GM12874 (cell line): Measurements from ENCODE around the gene SLC37A1.

Experiments
- CTCF ChIP-seq: IDR thresholded peaks from 2 replicates; pipeline ENCODE4 v1.5.1; 2011; ENCODE audit warnings: low read depth, mild to moderate bottlenecking, control low read depth, low read length, moderate library complexity; ENCODE audit not compliant: insufficient read depth

Gene SLC37A1

GRCh38 chr21:42547001-42547905 is 33.6 kb downstream of the SLC37A1 start:
- TF ChIP-seq CTCF, result no peak

DNA sequence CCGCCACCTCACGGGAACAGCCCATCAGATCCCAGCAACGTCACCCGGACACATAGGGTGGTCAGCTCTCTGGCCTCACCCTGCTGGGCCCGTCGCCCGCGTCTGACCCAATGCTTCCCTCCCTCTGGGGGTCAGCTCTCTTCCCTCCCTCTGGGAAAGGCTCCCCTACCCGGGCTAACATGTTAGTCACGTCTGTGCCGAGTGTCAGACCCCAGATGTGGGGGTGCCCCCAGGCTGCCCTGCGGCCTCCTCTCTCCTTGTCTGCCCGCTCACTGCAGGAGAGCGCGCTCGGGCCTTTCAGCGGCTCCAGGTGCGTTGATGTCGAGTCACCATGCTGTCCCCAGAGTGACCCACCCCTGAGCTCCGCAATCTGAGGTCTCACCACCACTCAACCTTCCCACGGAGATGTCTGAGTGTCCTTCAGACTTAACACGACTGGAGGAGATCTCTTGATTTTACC is 34.3 kb downstream of the SLC37A1 start:
- no peak for TF ChIP-seq CTCF

DNA sequence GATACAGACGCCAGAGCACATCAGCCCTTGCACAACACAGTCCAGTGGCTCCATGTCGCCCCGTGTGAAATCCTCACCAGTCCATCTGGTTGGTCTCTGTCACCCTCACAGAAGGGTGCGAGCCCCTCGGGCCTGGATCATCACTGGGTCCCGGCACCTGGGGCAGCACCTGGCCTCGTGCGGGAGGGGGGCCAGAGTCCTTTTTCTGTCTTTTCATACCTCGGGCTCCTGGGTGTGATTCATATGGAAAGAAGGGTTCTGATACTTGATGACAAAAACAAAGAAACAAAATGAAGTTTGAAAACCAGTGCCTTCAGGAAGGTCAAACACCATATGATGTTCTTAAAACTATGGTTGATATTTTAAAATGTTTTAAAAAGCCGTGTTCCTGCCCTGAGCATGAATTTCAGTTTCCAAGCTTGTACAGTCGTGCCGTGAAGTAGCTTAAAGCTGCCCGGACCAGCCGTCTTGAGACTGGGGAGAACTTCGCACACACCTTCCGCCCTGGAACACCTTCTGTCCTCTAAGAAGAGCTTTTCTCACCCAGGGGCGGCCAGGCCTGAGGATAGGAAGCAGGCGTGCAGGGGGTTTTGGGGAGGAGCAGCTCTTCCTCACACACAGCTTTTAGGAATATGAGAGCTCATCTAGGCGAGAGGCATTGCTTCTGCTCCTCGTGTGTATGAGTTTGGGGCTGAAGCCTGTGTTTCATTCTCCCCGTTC is 35.2 kb downstream of the SLC37A1 start:
- TF ChIP-seq CTCF, result no peak

DNA sequence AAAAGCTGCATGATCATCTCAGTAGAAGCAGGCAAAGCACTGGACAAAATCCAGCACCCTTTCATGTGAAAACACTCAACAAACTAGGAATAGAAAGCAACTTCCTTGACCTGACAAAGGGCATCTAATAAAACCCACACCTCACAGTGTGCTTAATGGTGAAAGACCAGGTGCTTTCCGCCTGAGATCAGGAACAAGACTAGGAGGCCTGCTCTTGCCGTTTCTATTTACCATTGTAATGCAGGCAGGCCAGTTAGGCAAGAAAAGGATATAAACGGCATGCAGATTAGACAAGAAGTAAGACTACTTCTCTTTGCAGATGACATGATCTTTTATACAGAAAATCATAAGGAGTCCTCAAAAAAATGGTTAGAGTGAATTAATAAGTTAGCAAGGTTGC is 37.2 kb downstream of the SLC37A1 start:
- TF ChIP-seq CTCF, result no peak

- TF ChIP-seq CTCF, result no peak
Observed at GRCh38 chr21:42552407-42553336, 39.0 kb downstream of the SLC37A1 start.

DNA sequence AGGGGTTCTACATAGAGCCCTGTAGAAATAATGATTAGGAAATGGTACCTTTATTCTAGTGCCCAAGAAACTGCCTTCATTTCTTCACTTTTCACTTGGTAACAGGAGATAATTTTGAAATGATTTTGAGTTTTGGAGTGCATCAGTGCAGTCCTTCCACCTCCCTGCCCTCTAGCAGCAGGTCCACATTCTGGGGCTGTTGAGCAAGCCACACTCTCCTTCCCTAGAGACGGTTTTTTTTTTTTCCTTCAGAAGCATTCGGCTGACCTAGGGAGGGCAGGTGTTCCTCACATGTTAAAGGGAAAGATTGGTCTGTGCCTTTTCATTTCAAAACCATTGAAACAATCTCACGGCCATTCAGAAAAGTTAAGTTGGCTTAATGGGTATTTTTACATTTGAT is 39.8 kb downstream of the SLC37A1 start:
- TF ChIP-seq CTCF, result no peak
